OCI-LY1 (cell line): ENCODE data around the gene PAFAH2.

Source experiments
- EZH2 ChIP-seq: fragments of 200-600 bp; sonication (generic), shearing (Covaris generic); IDR thresholded peaks from 2 replicates; pipeline ENCODE4 v1.8.0; 2017; ENCODE audit warnings: borderline replicate concordance, mixed run types, mild to moderate bottlenecking, antibody characterized with exemption, low read length, moderate library complexity, mixed read lengths
- TF ChIP-seq, protein P1 (sequence below): fragments of 200-600 bp; sonication (generic), shearing (Covaris generic); IDR thresholded peaks from 2 replicates; pipeline ENCODE4 v1.5.1; 2017; ENCODE audit warnings: mild to moderate bottlenecking, antibody characterized with exemption, low read length, moderate library complexity, mixed read lengths

DNA sequence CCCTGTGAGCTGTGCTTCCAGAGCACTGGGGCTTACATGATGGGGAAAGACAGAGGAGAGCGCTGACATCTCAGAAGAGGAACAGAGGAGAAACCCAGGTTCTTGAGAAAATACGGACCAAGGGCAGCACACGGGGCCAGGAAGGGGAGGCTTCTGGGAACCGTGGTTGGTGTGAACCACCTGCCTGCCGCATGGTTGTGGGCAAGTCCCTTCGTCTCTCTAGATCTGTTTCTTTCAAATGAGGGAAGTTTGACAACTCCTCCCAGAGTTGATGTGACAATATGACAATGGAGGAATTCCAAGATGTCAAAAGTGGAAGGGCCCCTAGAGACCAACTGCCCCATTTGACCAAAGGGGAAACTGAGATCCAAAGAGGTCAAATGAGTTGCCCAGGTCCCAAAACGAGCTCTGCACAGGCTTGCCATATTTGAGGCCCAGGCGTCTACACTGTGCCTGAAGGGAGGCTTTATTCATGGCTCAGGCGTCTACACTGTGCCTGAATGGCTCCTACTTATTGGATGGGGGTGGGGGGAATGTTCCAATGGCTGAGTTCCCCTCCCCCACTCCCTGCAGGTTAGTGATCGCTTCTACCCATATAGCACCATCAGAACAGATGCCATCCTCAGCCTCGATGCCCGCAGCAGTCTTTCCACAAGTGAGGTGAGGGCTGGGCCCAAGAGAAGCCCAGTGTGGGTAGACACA is 34.9 kb upstream of the PAFAH2 start:
- TF ChIP-seq, protein P1, sequence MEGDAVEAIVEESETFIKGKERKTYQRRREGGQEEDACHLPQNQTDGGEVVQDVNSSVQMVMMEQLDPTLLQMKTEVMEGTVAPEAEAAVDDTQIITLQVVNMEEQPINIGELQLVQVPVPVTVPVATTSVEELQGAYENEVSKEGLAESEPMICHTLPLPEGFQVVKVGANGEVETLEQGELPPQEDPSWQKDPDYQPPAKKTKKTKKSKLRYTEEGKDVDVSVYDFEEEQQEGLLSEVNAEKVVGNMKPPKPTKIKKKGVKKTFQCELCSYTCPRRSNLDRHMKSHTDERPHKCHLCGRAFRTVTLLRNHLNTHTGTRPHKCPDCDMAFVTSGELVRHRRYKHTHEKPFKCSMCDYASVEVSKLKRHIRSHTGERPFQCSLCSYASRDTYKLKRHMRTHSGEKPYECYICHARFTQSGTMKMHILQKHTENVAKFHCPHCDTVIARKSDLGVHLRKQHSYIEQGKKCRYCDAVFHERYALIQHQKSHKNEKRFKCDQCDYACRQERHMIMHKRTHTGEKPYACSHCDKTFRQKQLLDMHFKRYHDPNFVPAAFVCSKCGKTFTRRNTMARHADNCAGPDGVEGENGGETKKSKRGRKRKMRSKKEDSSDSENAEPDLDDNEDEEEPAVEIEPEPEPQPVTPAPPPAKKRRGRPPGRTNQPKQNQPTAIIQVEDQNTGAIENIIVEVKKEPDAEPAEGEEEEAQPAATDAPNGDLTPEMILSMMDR: no peak
- no peak for TF ChIP-seq EZH2
